HS-5 (cell line): Measurements from ENCODE around the gene FGFR4.

Experiments used
- DNase-seq: peaks from one replicate; pipeline ENCODE4 v3.0.0-alpha.2; 2012; ENCODE audit warnings: low read depth

The FGFR4 gene

GRCh38 chr5:177085985-177086653, 596 bp upstream of the FGFR4 start:
- no peak for DNase-seq

- no peak for DNase-seq
Observed at GRCh38 chr5:177087398-177088005, 787 bp downstream of the FGFR4 start.

- DNase-seq = no peak
Observed at GRCh38 chr5:177089127-177089526, 2.4 kb downstream of the FGFR4 start.

- DNase-seq = no peak
Observed at GRCh38 chr5:177089825-177090641, 3.3 kb downstream of the FGFR4 start.

GRCh38 chr5:177090813-177091212, 4.1 kb downstream of the FGFR4 start:
- DNase-seq = no peak

- no peak for DNase-seq
Observed at GRCh38 chr5:177091232-177091631, 4.5 kb downstream of the FGFR4 start.

GRCh38 chr5:177092178-177093081, 5.7 kb downstream of the FGFR4 start:
- no peak for DNase-seq

- DNase-seq = no peak
Observed at GRCh38 chr5:177093082-177093712, 6.5 kb downstream of the FGFR4 start.

GRCh38 chr5:177093803-177094202, 7.1 kb downstream of the FGFR4 start:
- DNase-seq = no peak

GRCh38 chr5:177094224-177095087, 7.7 kb downstream of the FGFR4 start:
- no peak for DNase-seq

- no peak for DNase-seq
Observed at GRCh38 chr5:177095088-177095669, 8.5 kb downstream of the FGFR4 start.

- no peak for DNase-seq
Observed at GRCh38 chr5:177096162-177097015, 9.7 kb downstream of the FGFR4 start.

GRCh38 chr5:177097016-177097985, 10.6 kb downstream of the FGFR4 start:
- DNase-seq = no peak

GRCh38 chr5:177098120-177098469, 11.4 kb downstream of the FGFR4 start:
- DNase-seq = no peak

GRCh38 chr5:177098470-177099141, 11.9 kb downstream of the FGFR4 start:
- no peak for DNase-seq

- DNase-seq = no peak
Observed at GRCh38 chr5:177099422-177100093, 12.8 kb downstream of the FGFR4 start.

- no peak for DNase-seq
Observed at GRCh38 chr5:177100714-177101121, 14.0 kb downstream of the FGFR4 start.
